A549 (cell line): ENCODE data around the gene MSS51. TPM values are rescaled to one million over a fixed set of nuclear protein-coding genes. Genes with fewer than 3 reads are reported as not detected.
A peak's percentile ranks its signal among the peaks of the same experiment; 100 is the strongest.

Experiments
- ATAC-seq, 2 experiments: fragments of 200-7000 bp in 1 of 2; fragments of >200 bp in 1 of 2; cut with Nextera tagmentation in 1 of 2; cut with Tn5 transposase in 1 of 2; 3 replicates each; pipeline versions ENCODE4 v1.8.0 to v1.9.1; 2018 to 2020; ENCODE audit warnings: mild to moderate bottlenecking in 1 of 2, moderate library complexity in 1 of 2
- CTCF ChIA-PET: fragments of 300-600 bp; sonication (Branson Sonifier 250); formaldehyde crosslinking; extraction: SDS; loops from one replicate; lab custom pipeline; 2021; ENCODE audit warnings: antibody characterized with exemption, inconsistent platforms; lab: Yijun Ruan, JAX
- POLR2A ChIA-PET: fragments of 350-600 bp; formaldehyde crosslinking; extraction: SDS; loops from one replicate; lab custom pipeline; 2021; ENCODE audit warnings: antibody characterized with exemption, inconsistent platforms; lab: Yijun Ruan, JAX
- DNase-seq, 2 experiments: peaks; one replicate each; pipeline versions ENCODE4 v3.0.0 to v3.0.0-alpha.2; 2011 to 2016; ENCODE audit warnings: low read depth in 1 of 2, low spot score in 1 of 2
- FAIRE-seq: peaks from 2 replicates; lab custom pipeline; 2011; peaks lifted over from hg19 to GRCh38; lab: Jason Lieb, UNC
- H3K27ac ChIP-seq, 2 experiments: fragments of >200 bp; sonication (Bioruptor Twin); formaldehyde crosslinking; 3 replicates each; pipeline ENCODE4 v1.5.1; 2016 to 2017
- H3K4me1 ChIP-seq: fragments of >200 bp; sonication (Bioruptor Twin); formaldehyde crosslinking; 3 replicates; pipeline ENCODE4 v1.6.1; 2016
- H3K4me2 ChIP-seq: fragments of >200 bp; sonication (Bioruptor Twin); formaldehyde crosslinking; 3 replicates; pipeline ENCODE4 v1.6.1; 2016
- H3K4me3 ChIP-seq: fragments of >200 bp; sonication (Bioruptor Twin); formaldehyde crosslinking; 3 replicates; pipeline ENCODE4 v1.5.1; 2016
- H3K9me3 ChIP-seq: fragments of >200 bp; sonication (Bioruptor Twin); formaldehyde crosslinking; 3 replicates; pipeline ENCODE4 v1.6.1; 2016
- BHLHE40 ChIP-seq: IDR thresholded peaks from 2 replicates; pipeline ENCODE4 v1.6.1; 2012; ENCODE audit warnings: low read depth, low read length, inconsistent platforms
- CBX8 ChIP-seq: fragments of 200-600 bp; sonication (generic); IDR thresholded peaks from 2 replicates; pipeline ENCODE4 v1.6.1; 2016
- CHD2 ChIP-seq: fragments of 150-350 bp; IDR thresholded peaks from 2 replicates; pipeline ENCODE4 v1.6.1; 2014; ENCODE audit warnings: low read length; ENCODE audit not compliant: partially characterized antibody
- ELK1 ChIP-seq: fragments of 150-350 bp; IDR thresholded peaks from 2 replicates; pipeline ENCODE4 v1.6.1; 2014; ENCODE audit warnings: low read depth, mild to moderate bottlenecking, low read length
- EP300 ChIP-seq, 2 experiments: fragments of >200 bp; sonication (Bioruptor Twin); formaldehyde crosslinking; IDR thresholded peaks; 2 replicates in 1 of 2; 3 replicates in 1 of 2; pipeline ENCODE4 v1.6.1; 2016 to 2017
- ESRRA ChIP-seq: fragments of 150-350 bp; IDR thresholded peaks from 2 replicates; pipeline ENCODE4 v1.6.1; 2014; ENCODE audit warnings: mild to moderate bottlenecking, low read length, borderline replicate concordance
- GATA3 ChIP-seq: IDR thresholded peaks from 2 replicates; pipeline ENCODE4 v1.6.1; 2012; ENCODE audit warnings: borderline replicate concordance
- HDAC2 ChIP-seq: fragments of 200-600 bp; sonication (generic); IDR thresholded peaks from 2 replicates; pipeline ENCODE4 v1.6.1; 2016
- JUN ChIP-seq, 2 experiments: fragments of >200 bp; sonication (Bioruptor Twin); formaldehyde crosslinking; IDR thresholded peaks; 2 replicates in 1 of 2; 3 replicates in 1 of 2; pipeline ENCODE4 v1.6.1; 2016 to 2017
- KDM1A ChIP-seq: fragments of 200-600 bp; sonication (generic); IDR thresholded peaks from 2 replicates; pipeline ENCODE4 v1.6.1; 2016; ENCODE audit warnings: low read depth, mild to moderate bottlenecking
- MAFK ChIP-seq: fragments of 450-650 bp; IDR thresholded peaks from 2 replicates; pipeline ENCODE4 v1.6.1; 2014; ENCODE audit not compliant: partially characterized antibody
- NFE2L2 ChIP-seq: fragments of 150-350 bp; conservative IDR thresholded peaks from 2 replicates; pipeline ENCODE4 v1.6.1; 2014; ENCODE audit warnings: low read length
- PBX3 ChIP-seq: IDR thresholded peaks from 2 replicates; pipeline ENCODE4 v1.6.1; 2012
- PHF8 ChIP-seq: fragments of 200-600 bp; sonication (generic); IDR thresholded peaks from 2 replicates; pipeline ENCODE4 v1.6.1; 2016; ENCODE audit warnings: low read depth, mild to moderate bottlenecking, antibody characterized with exemption, moderate library complexity, borderline replicate concordance
- POLR2A ChIP-seq: IDR thresholded peaks from 2 replicates; pipeline ENCODE4 v1.6.1; 2012; ENCODE audit warnings: mild to moderate bottlenecking, low read length
- REST ChIP-seq: fragments of 200-600 bp; sonication (generic); IDR thresholded peaks from 2 replicates; pipeline ENCODE4 v1.6.1; 2016; ENCODE audit warnings: antibody characterized with exemption, mild to moderate bottlenecking, moderate library complexity
- TFCP2L1 ChIP-seq: fragments of 250-450 bp; sonication (Bioruptor Pico); IDR thresholded peaks from 2 replicates; pipeline ENCODE4 v1.5.0; 2021; ENCODE audit warnings: mild to moderate bottlenecking
- WGBS: methylation state at CpG from one replicate; pipeline ENCODE4 v1.1.6; 2017; ENCODE audit errors: missing lambda C conversion rate; 5-methylcytosine and 5-hydroxymethylcytosine counted together
- polyA plus RNA-seq, 4 experiments: library from polyadenylated mRNA; depleted of rRNA in 3 of 4; stranded (reverse); fragments of >200 nt; fragmentation: RNase III in 1 of 4; extraction: RNeasy Plus Mini Kit Qiagen cat#74134 plus additional on column Dnase treatment in 1 of 4; gene quantifications; 2 replicates in 3 of 4; 3 replicates in 1 of 4; pipeline ENCODE4 v1.2.3, GENCODE V29; 2011 to 2017
- TF ChIP-seq, protein P1 (sequence below): IDR thresholded peaks from 2 replicates; pipeline ENCODE4 v1.6.1; 2012
- TF ChIP-seq, protein P2 (sequence below): fragments of >200 bp; sonication (Bioruptor Twin); formaldehyde crosslinking; IDR thresholded peaks from 3 replicates; pipeline ENCODE4 v1.6.1; 2016
- TF ChIP-seq, protein P3 (sequence below): IDR thresholded peaks from 2 replicates; pipeline ENCODE4 v1.6.1; 2012; ENCODE audit warnings: low read depth, borderline replicate concordance
- TF ChIP-seq, protein P4 (sequence below): fragments of >200 bp; sonication (Bioruptor Twin); formaldehyde crosslinking; IDR thresholded peaks from 3 replicates; pipeline ENCODE4 v1.5.1; 2016

The MSS51 gene
- polyA plus RNA-seq, 2 of the 4 experiments (the other 2 are of a cell fraction) = 0.49 to 1.1 TPM

GRCh38 chr10:73414230-73414945 is 19.0 kb downstream of the MSS51 start:
- TF ChIP-seq, protein P1, sequence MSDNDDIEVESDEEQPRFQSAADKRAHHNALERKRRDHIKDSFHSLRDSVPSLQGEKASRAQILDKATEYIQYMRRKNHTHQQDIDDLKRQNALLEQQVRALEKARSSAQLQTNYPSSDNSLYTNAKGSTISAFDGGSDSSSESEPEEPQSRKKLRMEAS = no peak
- TF ChIP-seq, protein P2, sequence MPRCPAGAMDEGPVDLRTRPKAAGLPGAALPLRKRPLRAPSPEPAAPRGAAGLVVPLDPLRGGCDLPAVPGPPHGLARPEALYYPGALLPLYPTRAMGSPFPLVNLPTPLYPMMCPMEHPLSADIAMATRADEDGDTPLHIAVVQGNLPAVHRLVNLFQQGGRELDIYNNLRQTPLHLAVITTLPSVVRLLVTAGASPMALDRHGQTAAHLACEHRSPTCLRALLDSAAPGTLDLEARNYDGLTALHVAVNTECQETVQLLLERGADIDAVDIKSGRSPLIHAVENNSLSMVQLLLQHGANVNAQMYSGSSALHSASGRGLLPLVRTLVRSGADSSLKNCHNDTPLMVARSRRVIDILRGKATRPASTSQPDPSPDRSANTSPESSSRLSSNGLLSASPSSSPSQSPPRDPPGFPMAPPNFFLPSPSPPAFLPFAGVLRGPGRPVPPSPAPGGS = 0 out of 3 replicates have a peak, but pooled peaks have one; percentile 50
- FAIRE-seq = no peak
- peak; percentile 57 to 63 for ATAC-seq
- H3K4me2 ChIP-seq = peak overlapping the region; percentile 84
- POLR2A ChIA-PET = interaction anchor here (1.0 to 2.2 kb wide), 4 partner anchors 56 to 195 kb away, joined by 3 to 15 read pairs (median 7); partner anchors contain the start of genes CFAP70 and DNAJC9
- CTCF ChIA-PET = interaction anchor here (0.9 to 1.2 kb wide), 2 partner anchors 13 to 17 kb away, joined by 3 to 4 read pairs; no protein-coding TSS in a partner anchor
- WGBS = 6% methylated on average over 17 of the region's 17 CpGs
- no peaks in the 10 kb centered on the region for H3K9me3 ChIP-seq
- peaks cover 27% of the 10 kb centered on the region; the same call in 2 of the 3 replicates for H3K4me1 ChIP-seq
- H3K4me3 ChIP-seq = peak overlapping the region; percentile 76
- DNase-seq = no peak
- H3K27ac ChIP-seq = peak overlapping the region; percentile 88 to 98

DNA sequence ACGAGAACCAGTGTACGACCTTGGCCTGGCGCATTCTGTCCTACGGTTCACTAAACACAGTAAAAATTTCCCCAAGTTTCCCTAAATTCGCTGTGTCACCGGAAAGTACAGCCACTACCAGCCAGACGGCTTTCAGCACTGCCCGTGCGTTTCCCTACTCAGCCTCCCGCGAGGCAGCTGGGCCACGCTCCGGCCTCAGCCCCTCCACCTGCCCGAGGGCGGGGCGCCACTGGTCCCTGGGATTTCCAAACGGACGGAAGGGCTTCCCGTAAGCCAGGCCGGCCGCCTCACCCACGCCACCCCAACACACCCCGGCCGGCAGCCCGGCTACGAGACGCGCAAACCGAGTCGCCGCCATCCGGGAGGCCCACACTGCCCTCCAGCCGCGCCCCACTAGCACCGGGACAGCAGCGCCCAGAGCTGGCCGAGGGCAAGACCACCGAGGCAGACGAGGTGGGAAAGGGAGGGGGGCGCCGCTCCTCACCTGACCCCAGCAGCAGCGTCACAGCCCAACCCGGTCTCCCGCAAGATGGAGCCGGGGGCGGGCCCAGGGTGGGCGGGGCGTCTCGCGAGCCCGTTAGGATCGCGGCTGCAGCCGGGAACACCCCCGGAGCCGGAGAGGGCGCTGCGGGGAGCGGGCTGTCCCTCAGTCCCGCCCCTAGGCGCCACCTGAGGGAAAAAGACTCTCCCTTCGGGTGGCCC is 19.7 kb downstream of the MSS51 start, which contains the start of gene ANXA7:
Gene ANXA7, minus strand, starts transcription at position 531 of the 702 bp plus-strand sequence. CDS start 13,202 bp downstream, outside the sequence.
- DNase-seq (peak; percentile 88 to 98), ATAC-seq (peak; percentile 95 to 98), FAIRE-seq (no peak)
- H3K4me3 ChIP-seq = peak within 1 kb of the TSS; percentile 76
- TF ChIP-seq HDAC2 (no peak), JUN (IDR thresholded peaks at IDR 0.05) (peak; percentile 16 to 76; a peak in 2 of 5 replicates), CBX8 (no peak), BHLHE40 (no peak), KDM1A (no peak), PBX3 (no peak), REST (peak; percentile 78), GATA3 (0 out of 2 replicates have a peak, but pooled peaks have one; percentile 15), PHF8 (peak; percentile 92), TFCP2L1 (CRISPR knock-in tag) (peak; percentile 83), CHD2 (peak; percentile 83), ESRRA (no peak), NFE2L2 (0 out of 2 replicates have a peak, but pooled peaks have one; percentile 32), ELK1 (no peak), MAFK (peak; percentile 80), EP300 (IDR thresholded peaks at IDR 0.05) (no peak), POLR2A (peak; percentile 62)
- TF ChIP-seq, protein P1 = peak; percentile 75
- TF ChIP-seq, protein P2 = peak; percentile 90
- TF ChIP-seq, protein P3, sequence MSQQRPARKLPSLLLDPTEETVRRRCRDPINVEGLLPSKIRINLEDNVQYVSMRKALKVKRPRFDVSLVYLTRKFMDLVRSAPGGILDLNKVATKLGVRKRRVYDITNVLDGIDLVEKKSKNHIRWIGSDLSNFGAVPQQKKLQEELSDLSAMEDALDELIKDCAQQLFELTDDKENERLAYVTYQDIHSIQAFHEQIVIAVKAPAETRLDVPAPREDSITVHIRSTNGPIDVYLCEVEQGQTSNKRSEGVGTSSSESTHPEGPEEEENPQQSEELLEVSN = peak; percentile 24; the same call in 1 of the 2 replicates
- TF ChIP-seq, protein P4, sequence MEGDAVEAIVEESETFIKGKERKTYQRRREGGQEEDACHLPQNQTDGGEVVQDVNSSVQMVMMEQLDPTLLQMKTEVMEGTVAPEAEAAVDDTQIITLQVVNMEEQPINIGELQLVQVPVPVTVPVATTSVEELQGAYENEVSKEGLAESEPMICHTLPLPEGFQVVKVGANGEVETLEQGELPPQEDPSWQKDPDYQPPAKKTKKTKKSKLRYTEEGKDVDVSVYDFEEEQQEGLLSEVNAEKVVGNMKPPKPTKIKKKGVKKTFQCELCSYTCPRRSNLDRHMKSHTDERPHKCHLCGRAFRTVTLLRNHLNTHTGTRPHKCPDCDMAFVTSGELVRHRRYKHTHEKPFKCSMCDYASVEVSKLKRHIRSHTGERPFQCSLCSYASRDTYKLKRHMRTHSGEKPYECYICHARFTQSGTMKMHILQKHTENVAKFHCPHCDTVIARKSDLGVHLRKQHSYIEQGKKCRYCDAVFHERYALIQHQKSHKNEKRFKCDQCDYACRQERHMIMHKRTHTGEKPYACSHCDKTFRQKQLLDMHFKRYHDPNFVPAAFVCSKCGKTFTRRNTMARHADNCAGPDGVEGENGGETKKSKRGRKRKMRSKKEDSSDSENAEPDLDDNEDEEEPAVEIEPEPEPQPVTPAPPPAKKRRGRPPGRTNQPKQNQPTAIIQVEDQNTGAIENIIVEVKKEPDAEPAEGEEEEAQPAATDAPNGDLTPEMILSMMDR = peak; percentile 24; the same call in 1 of the 3 replicates
- peaks cover 27% of the 10 kb centered on the region; the same call in 2 of the 3 replicates for H3K4me1 ChIP-seq
- H3K27ac ChIP-seq = peak within 1 kb of the TSS; percentile 88 to 98
- 4% methylated on average over 35 of the region's 62 CpGs for WGBS
- CTCF ChIA-PET = interaction anchor here (0.9 to 3.2 kb wide), 5 partner anchors 12 to 150 kb away, joined by 3 to 11 read pairs (median 4); no protein-coding TSS in a partner anchor
- H3K9me3 ChIP-seq = no peaks in the 10 kb centered on the region
- POLR2A ChIA-PET = interaction anchor here (0.7 to 2.2 kb wide), 8 partner anchors 43 to 195 kb away, joined by 3 to 15 read pairs (median 7); partner anchors contain the start of genes CFAP70, DNAJC9 and PPP3CB
- peak within 1 kb of the TSS; percentile 84 for H3K4me2 ChIP-seq
